Keratinocyte (primary cell): ENCODE measurements around the gene CHN2.

Source experiments
- CTCF ChIP-seq, 3 experiments: IDR thresholded peaks in 1 of 3; conservative IDR thresholded peaks in 1 of 3; optimal IDR thresholded peaks in 1 of 3; 2 replicates in 2 of 3; 3 replicates in 1 of 3; pipeline versions ENCODE3 to v1.5.1; 2011; ENCODE audit warnings: low read length in 3 of 3, mild to moderate bottlenecking in 3 of 3, moderate library complexity in 2 of 3, control low read depth in 1 of 3, inconsistent platforms in 1 of 3; ENCODE audit not compliant: insufficient read depth in 2 of 3; ENCODE audit errors: extremely low read depth in 1 of 3
- EZH2 ChIP-seq: IDR thresholded peaks from one replicate; pipeline ENCODE4 v1.6.1; 2012; ENCODE audit warnings: inconsistent platforms, mild to moderate bottlenecking, low read length, moderate library complexity

GRCh38 chr7:29354340-29354739, 159.8 kb downstream of the CHN2 start:
- no peak for TF ChIP-seq EZH2
- TF ChIP-seq CTCF (optimal IDR thresholded peaks at IDR 0.05 in 1 of 3, IDR thresholded peaks at IDR 0.05 in 1 of 3, conservative IDR thresholded peaks at IDR 0.05 in 1 of 3; ENCODE audit: extremely low read depth in 1 of 3, insufficient read depth in 2 of 3, low read length in 3 of 3): no peak
